Parathyroid adenoma (tissue), 2 donors: ENCODE measurements around the gene TRIM45.
A peak's percentile ranks its signal among the peaks of the same experiment; 100 is the strongest.

Experiments used
- H2AFZ ChIP-seq: fragments of 300-600 bp; sonication (generic); one replicate; pipeline ENCODE4 v1.7.0; 2017; ENCODE audit warnings: antibody characterized with exemption, mild to moderate bottlenecking
- H3K27ac ChIP-seq: fragments of 300-600 bp; sonication (generic); one replicate; pipeline ENCODE4 v1.7.0; 2017
- H3K27me3 ChIP-seq: fragments of 300-600 bp; sonication (generic); one replicate; pipeline ENCODE4 v1.7.0; 2017; ENCODE audit warnings: low read length; ENCODE audit not compliant: control insufficient read depth, insufficient read depth
- H3K36me3 ChIP-seq: fragments of 300-600 bp; sonication (generic); one replicate; pipeline ENCODE4 v1.7.0; 2017; ENCODE audit warnings: low read length; ENCODE audit not compliant: control insufficient read depth, insufficient read depth
- H3K4me1 ChIP-seq: fragments of 300-600 bp; sonication (generic); one replicate; pipeline ENCODE4 v1.7.0; 2017; ENCODE audit warnings: control low read depth
- H3K4me2 ChIP-seq: fragments of 300-600 bp; sonication (generic); one replicate; pipeline ENCODE4 v1.7.0; 2017; ENCODE audit warnings: low read length
- H3K4me3 ChIP-seq: fragments of 300-600 bp; sonication (generic); one replicate; pipeline ENCODE4 v1.7.0; 2017; ENCODE audit warnings: low read depth, low read length
- H3K79me2 ChIP-seq: fragments of 300-600 bp; sonication (generic); one replicate; pipeline ENCODE4 v1.7.0; 2017; ENCODE audit warnings: control low read depth
- H3K9ac ChIP-seq: fragments of 300-600 bp; sonication (generic); one replicate; pipeline ENCODE4 v1.7.0; 2017; ENCODE audit warnings: mild to moderate bottlenecking
- H3K9me3 ChIP-seq: fragments of 300-600 bp; sonication (generic); one replicate; pipeline ENCODE4 v1.7.0; 2017; ENCODE audit warnings: low read length; ENCODE audit not compliant: control insufficient read depth
- CTCF ChIP-seq: fragments of 300-600 bp; sonication (generic); IDR thresholded peaks from one replicate; pipeline ENCODE4 v1.7.0; 2017; ENCODE audit warnings: antibody characterized with exemption, mild to moderate bottlenecking
- donor health status: primary hyperparathyroidism.

TRIM45 gene

GRCh38 chr1:117121589-117122329 lies at the start of gene TRIM45:
TSS of gene TRIM45 (minus strand) at chr1:117121749. CDS start at chr1:117121201, 548 bp downstream.
- no peaks in the 10 kb centered on the region for H3K9me3 ChIP-seq
- peaks cover 3% of the 10 kb centered on the region for H3K4me1 ChIP-seq
- peak within 1 kb of the TSS; percentile 95 for H3K4me2 ChIP-seq
- peak within 1 kb of the TSS; percentile 97 for H2AFZ ChIP-seq
- peak within 1 kb of the TSS; percentile 91 for H3K27ac ChIP-seq
- no peak within 1 kb of the TSS for H3K9ac ChIP-seq
- H3K4me3 ChIP-seq, result peak within 1 kb of the TSS; percentile 95
- H3K27me3 ChIP-seq, result no peaks in the 10 kb centered on the region
- no peaks in the 10 kb centered on the region for H3K79me2 ChIP-seq
- H3K36me3 ChIP-seq, result no peaks in the 10 kb centered on the region
- peak; percentile 61 for TF ChIP-seq CTCF

GRCh38 chr1:117169871-117170596 lies 48.5 kb upstream of the TRIM45 start:
- Histone ChIP-seq H3K27me3 (no peaks in the 10 kb centered on the region), H3K4me2 (no peak overlapping the region), H3K9me3 (no peaks in the 10 kb centered on the region), H3K4me3 (no peak overlapping the region), H3K4me1 (no peaks in the 10 kb centered on the region), H2AFZ (no peak overlapping the region), H3K27ac (no peak overlapping the region), H3K9ac (no peak overlapping the region), H3K79me2 (no peaks in the 10 kb centered on the region), H3K36me3 (no peaks in the 10 kb centered on the region)
- TF ChIP-seq CTCF, result no peak

- no peaks in the 10 kb centered on the region for H3K9me3 ChIP-seq
- no peak overlapping the region for H2AFZ ChIP-seq
- H3K9ac ChIP-seq, result no peak overlapping the region
- no peak overlapping the region for H3K27ac ChIP-seq
- H3K27me3 ChIP-seq, result no peaks in the 10 kb centered on the region
- no peaks in the 10 kb centered on the region for H3K4me1 ChIP-seq
- H3K4me3 ChIP-seq, result no peak overlapping the region
- TF ChIP-seq CTCF, result no peak
- no peaks in the 10 kb centered on the region for H3K79me2 ChIP-seq
- no peaks in the 10 kb centered on the region for H3K36me3 ChIP-seq
- H3K4me2 ChIP-seq, result no peak overlapping the region
Measured at GRCh38 chr1:117167402-117167801, 45.9 kb upstream of the TRIM45 start.

- H3K4me3 ChIP-seq, result no peak overlapping the region
- no peak overlapping the region for H3K27ac ChIP-seq
- no peaks in the 10 kb centered on the region for H3K36me3 ChIP-seq
- TF ChIP-seq CTCF, result no peak
- no peak overlapping the region for H3K9ac ChIP-seq
- H3K79me2 ChIP-seq, result no peaks in the 10 kb centered on the region
- no peaks in the 10 kb centered on the region for H3K9me3 ChIP-seq
- no peak overlapping the region for H2AFZ ChIP-seq
- H3K4me1 ChIP-seq, result no peaks in the 10 kb centered on the region
- H3K27me3 ChIP-seq, result no peaks in the 10 kb centered on the region
- no peak overlapping the region for H3K4me2 ChIP-seq
Measured at GRCh38 chr1:117166076-117166475, 44.5 kb upstream of the TRIM45 start.
